ENCODE measurements around the gene GRIFIN.

GRIFIN gene

DNA sequence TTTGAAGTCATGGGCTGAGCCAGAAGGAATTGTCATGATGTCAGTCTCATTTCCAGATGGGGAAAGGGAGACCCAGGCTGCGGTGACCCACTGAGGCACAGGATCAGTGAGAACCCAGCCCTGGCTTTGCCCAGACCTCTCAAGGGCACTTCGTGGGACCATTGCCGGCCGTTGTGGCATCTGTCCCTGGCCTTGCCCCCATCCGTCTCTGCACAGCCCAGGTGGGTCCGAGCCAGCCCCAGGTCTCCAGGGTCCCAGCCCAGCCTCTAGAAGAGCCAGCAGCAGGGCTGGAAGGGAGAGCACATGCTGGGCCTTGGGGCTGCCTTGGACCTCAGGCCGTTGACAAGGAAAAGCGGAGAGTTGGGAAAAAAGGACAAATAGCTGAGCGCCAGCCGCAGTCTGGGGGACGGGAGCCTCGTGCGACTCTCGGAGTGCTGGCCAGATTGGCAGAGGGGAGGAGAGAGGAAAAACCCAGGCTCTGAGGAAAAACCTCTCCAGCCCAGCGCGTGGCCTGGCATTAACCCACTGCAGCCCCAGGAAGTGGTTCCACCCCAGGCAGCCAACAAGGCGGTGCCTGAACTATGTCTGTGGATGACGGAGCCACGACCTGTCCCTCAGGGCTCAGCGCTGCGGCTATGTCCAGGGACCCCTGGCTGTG, 30.2 kb downstream of the GRIFIN start:
- Histone ChIP-seq H3K9me3 (ENCODE audit: low read length) (no peaks in the 10 kb centered on the region), H3K9ac (ENCODE audit: low read length) (no peak overlapping the region), H3K36me3 (ENCODE audit: insufficient read depth, low read length) (no peaks in the 10 kb centered on the region), H3K79me2 (ENCODE audit: insufficient read depth, low read length) (no peaks in the 10 kb centered on the region), H3K4me2 (ENCODE audit: low read length) (no peak overlapping the region), H3K27ac (ENCODE audit: low read depth, low read length, poor library complexity, severe bottlenecking) (no peak overlapping the region), H4K20me1 (ENCODE audit: insufficient read depth, low read length) (no peaks in the 10 kb centered on the region), H3K9me2 (ENCODE audit: low read depth, low read length) (no peaks in the 10 kb centered on the region), H3K4me3 (ENCODE audit: low read depth, low read length, poor library complexity, severe bottlenecking) (no peak overlapping the region), H3F3A (ENCODE audit: insufficient read depth, low read length) (no peaks in the 10 kb centered on the region), H2AFZ (ENCODE audit: low read length) (no peak overlapping the region), H3K27me3 (ENCODE audit: insufficient read depth, low read length) (peaks cover 4% of the 10 kb centered on the region; the same call in 1 of the 2 replicates), H3K4me1 (ENCODE audit: insufficient read depth, low read length, severe bottlenecking) (no peaks in the 10 kb centered on the region)
- TF ChIP-seq EZH2 (IDR thresholded peaks at IDR 0.05; ENCODE audit: borderline replicate concordance, low read length), result no peak
- TF ChIP-seq, protein P1, sequence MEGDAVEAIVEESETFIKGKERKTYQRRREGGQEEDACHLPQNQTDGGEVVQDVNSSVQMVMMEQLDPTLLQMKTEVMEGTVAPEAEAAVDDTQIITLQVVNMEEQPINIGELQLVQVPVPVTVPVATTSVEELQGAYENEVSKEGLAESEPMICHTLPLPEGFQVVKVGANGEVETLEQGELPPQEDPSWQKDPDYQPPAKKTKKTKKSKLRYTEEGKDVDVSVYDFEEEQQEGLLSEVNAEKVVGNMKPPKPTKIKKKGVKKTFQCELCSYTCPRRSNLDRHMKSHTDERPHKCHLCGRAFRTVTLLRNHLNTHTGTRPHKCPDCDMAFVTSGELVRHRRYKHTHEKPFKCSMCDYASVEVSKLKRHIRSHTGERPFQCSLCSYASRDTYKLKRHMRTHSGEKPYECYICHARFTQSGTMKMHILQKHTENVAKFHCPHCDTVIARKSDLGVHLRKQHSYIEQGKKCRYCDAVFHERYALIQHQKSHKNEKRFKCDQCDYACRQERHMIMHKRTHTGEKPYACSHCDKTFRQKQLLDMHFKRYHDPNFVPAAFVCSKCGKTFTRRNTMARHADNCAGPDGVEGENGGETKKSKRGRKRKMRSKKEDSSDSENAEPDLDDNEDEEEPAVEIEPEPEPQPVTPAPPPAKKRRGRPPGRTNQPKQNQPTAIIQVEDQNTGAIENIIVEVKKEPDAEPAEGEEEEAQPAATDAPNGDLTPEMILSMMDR (IDR thresholded peaks at IDR 0.05; ENCODE audit: low read length), result no peak

DNA sequence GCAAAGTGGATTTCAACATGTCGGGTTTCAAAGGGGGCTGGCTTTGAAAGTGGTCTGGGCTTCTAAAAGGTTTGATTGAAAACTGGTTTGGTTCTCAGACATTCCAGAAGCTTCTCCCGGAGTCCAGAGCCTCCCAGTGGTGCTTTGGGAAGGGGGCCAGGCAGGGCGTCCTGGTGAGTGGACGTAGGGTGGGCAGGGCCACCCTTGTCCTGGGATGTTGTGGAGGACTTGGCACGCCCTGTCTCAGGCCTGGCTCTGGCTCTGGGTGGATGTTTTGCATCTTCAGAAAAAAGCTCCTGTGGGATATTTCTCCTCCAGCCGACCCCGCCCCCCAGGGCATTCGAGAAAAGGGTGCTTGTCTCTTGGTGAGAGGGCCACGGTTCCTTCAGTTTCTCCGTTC, 31.2 kb downstream of the GRIFIN start:
- H3K4me2 ChIP-seq (ENCODE audit: low read length), result no peak overlapping the region

DNA sequence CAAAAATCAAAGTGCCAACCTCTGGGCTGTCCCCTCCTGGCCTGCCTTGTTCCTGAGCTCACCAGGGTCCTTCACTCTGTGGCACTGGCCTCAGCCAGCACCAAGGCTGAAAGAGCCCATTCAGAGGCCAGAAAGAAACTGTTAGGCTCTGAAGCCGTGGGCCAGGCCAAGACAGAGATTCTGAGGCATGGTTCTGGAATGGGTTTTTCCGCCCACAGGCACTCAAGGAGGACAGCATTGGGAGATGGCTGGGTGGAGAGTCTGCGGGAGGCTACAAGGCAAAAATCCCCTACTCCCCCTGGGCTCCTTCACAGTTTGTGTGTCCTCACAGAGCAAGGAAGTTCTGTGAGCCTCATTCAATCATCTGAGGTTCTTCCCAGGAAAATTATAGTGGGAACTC, 31.7 kb downstream of the GRIFIN start:
- Histone ChIP-seq H3K79me2 (ENCODE audit: insufficient read depth, low read length) (no peaks in the 10 kb centered on the region), H3K4me2 (ENCODE audit: low read length) (no peak overlapping the region), H3K4me1 (ENCODE audit: insufficient read depth, low read length, severe bottlenecking) (no peaks in the 10 kb centered on the region), H3K9me3 (ENCODE audit: low read length) (no peaks in the 10 kb centered on the region), H3K4me3 (ENCODE audit: low read depth, low read length, poor library complexity, severe bottlenecking) (no peak overlapping the region), H3K27me3 (ENCODE audit: insufficient read depth, low read length) (no peaks in the 10 kb centered on the region), H3K9me2 (ENCODE audit: low read depth, low read length) (no peaks in the 10 kb centered on the region), H3F3A (ENCODE audit: insufficient read depth, low read length) (no peaks in the 10 kb centered on the region), H2AFZ (ENCODE audit: low read length) (no peak overlapping the region), H3K27ac (ENCODE audit: low read depth, low read length, poor library complexity, severe bottlenecking) (no peak overlapping the region), H3K9ac (ENCODE audit: low read length) (no peak overlapping the region), H4K20me1 (ENCODE audit: insufficient read depth, low read length) (no peaks in the 10 kb centered on the region), H3K36me3 (ENCODE audit: insufficient read depth, low read length) (no peaks in the 10 kb centered on the region)
- TF ChIP-seq, protein P1 (IDR thresholded peaks at IDR 0.05; ENCODE audit: low read length), result no peak
- no peak for TF ChIP-seq EZH2 (IDR thresholded peaks at IDR 0.05; ENCODE audit: borderline replicate concordance, low read length)

More for the DNA sequence above, 31.2 kb downstream of the GRIFIN start:
- Histone ChIP-seq H2AFZ (ENCODE audit: low read length) (no peak overlapping the region), H4K20me1 (ENCODE audit: insufficient read depth, low read length) (no peaks in the 10 kb centered on the region), H3K9me2 (ENCODE audit: low read depth, low read length) (no peaks in the 10 kb centered on the region), H3K4me1 (ENCODE audit: insufficient read depth, low read length, severe bottlenecking) (no peaks in the 10 kb centered on the region), H3K27me3 (ENCODE audit: insufficient read depth, low read length) (no peaks in the 10 kb centered on the region), H3K9me3 (ENCODE audit: low read length) (no peaks in the 10 kb centered on the region), H3F3A (ENCODE audit: insufficient read depth, low read length) (no peaks in the 10 kb centered on the region), H3K9ac (ENCODE audit: low read length) (no peak overlapping the region), H3K79me2 (ENCODE audit: insufficient read depth, low read length) (no peaks in the 10 kb centered on the region), H3K27ac (ENCODE audit: low read depth, low read length, poor library complexity, severe bottlenecking) (no peak overlapping the region), H3K36me3 (ENCODE audit: insufficient read depth, low read length) (no peaks in the 10 kb centered on the region), H3K4me3 (ENCODE audit: low read depth, low read length, poor library complexity, severe bottlenecking) (no peak overlapping the region)
- TF ChIP-seq EZH2 (IDR thresholded peaks at IDR 0.05; ENCODE audit: borderline replicate concordance, low read length), result no peak
- TF ChIP-seq, protein P1 (IDR thresholded peaks at IDR 0.05; ENCODE audit: low read length), result no peak
